ENCODE results near the gene FAT1.

FAT1 gene

DNA sequence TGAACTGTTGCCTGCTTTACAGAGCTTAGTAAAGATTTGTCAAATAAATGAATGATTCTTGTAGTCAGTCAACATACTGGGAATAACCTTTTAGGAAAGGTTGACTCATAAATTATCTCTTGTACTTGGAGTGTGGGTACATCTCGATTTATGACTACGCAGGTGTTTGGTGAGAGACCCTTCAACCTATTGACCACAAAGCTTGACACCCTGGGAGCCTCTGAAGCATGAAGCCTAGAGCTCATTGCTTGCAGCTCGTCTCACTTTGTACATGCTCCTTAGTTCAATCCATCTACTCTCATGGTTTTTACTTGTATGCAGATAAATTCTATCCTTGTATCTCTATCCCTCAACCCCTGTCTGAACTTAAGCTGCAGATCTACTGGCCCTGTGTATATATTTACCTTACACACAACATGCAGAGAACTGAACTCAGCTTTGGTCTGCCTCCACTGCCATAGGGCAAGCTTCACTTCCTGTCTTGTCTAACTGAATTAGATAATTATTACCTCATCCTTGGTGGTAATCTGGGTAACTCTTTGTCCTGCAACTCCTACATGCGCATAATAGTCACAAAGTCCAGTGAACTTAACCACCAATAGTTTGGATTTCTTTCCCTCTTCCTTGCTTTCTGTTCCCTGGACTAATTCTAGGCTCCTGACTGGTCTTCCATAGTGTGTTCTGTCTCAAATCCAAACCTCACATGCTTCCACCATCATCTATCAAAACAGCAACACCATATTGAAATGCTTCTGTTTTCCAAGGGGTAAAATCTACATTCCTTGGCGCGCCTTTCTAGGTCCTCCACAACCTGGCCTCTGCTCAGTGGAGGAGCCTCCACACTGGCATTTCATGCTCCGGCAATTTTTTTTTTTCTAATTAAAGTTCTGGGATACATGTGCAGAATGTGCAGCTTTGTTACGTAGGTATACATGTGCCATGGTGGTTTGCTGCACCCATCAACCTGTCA is 32.2 kb upstream of the FAT1 start:
- Histone ChIP-seq H3K9me3 (replicated peaks in 1 of 11) (peaks cover 8 to 48% (median 38%) of the 10 kb centered on the region in 11 experiments), H3K36me3 (0 out of 22 replicates have a peak, but pooled peaks cover 0 to 4% (median 0%) of the 10 kb centered on the region in 11 experiments), H3K4me3 (peak overlapping the region in 8 of 10 experiments; percentile 41 to 58 (median 52); a peak in 12 of 20 replicates), H3K27ac (peak overlapping the region in 10 of 11 experiments; percentile 42 to 72 (median 56); a peak in 19 of 22 replicates), H3K4me2 (peak overlapping the region; percentile 44 to 89 (median 73)), H3K4me1 (peaks cover 22 to 75% (median 41%) of the 10 kb centered on the region in 10 experiments), H3K27me3 (no peaks in the 10 kb centered on the region), H4K20me1 (no peaks in the 10 kb centered on the region), H3K9ac (peak overlapping the region in 6 of 11 experiments; percentile 31 to 68 (median 64); a peak in 11 of 22 replicates)
- TF ChIP-seq Cebpa-rat (IDR thresholded peaks at IDR 0.05) = no peak

DNA sequence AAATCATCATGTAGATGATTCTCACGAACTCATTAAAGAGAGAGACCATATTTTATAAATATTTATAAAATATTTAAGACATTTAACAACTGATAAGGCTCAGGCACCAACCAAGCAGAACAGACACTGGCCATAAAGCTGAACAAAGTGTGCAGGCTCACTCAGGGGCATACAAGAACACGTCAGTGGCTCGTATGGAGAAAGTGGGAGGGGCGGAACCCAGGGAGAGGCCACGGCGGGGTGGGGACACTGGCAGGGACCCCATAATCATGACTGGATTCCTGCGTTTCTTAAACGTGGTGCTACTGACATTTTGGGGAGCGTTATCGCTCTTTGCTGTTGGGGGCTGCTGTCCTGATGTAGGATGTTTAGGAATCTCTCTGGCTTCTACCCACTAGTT is 31.3 kb upstream of the FAT1 start:
- Histone ChIP-seq H3K9ac (peak overlapping the region; percentile 31 to 68 (median 61); a peak in 20 of 22 replicates), H3K36me3 (0 out of 22 replicates have a peak, but pooled peaks cover 0 to 4% (median 0%) of the 10 kb centered on the region in 11 experiments), H3K4me1 (peaks cover 22 to 68% (median 41%) of the 10 kb centered on the region in 10 experiments), H4K20me1 (no peaks in the 10 kb centered on the region), H3K27ac (peak overlapping the region in 10 of 11 experiments; percentile 42 to 72 (median 56); a peak in 19 of 22 replicates), H3K4me3 (peak overlapping the region; percentile 41 to 64 (median 54); a peak in 19 of 20 replicates), H3K9me3 (replicated peaks in 1 of 11) (peaks cover 15 to 48% (median 40%) of the 10 kb centered on the region in 11 experiments; a peak in 21 of 22 replicates), H3K27me3 (no peaks in the 10 kb centered on the region), H3K4me2 (peak overlapping the region; percentile 44 to 89 (median 73))
- TF ChIP-seq Cebpa-rat (IDR thresholded peaks at IDR 0.05) = no peak

DNA sequence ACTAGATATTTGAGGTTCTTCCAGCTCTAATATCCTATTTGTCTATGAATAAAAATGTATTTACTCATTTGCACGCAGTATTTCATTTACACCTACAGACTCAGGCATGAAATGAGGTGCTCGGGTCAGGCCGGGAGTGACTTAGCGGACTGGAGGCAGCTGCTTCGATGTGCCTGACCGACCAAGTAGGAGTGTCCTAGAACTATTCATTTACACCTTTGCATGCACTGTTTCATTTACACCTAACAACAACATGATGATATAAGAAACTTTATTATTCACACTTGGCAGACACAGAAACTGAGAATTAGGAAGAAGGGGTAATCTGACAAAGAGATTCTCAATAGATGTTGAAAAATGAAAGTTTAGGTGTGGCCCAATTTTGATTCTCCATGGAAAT is 28.7 kb upstream of the FAT1 start:
- Histone ChIP-seq H3K27me3 (no peaks in the 10 kb centered on the region), H3K4me3 (no peak overlapping the region), H3K36me3 (0 out of 22 replicates have a peak, but pooled peaks cover 0 to 4% (median 0%) of the 10 kb centered on the region in 11 experiments), H4K20me1 (no peaks in the 10 kb centered on the region), H3K9ac (no peak overlapping the region), H3K4me1 (peaks cover 14 to 56% (median 29%) of the 10 kb centered on the region in 10 experiments), H3K4me2 (no peak overlapping the region), H3K27ac (no peak overlapping the region), H3K9me3 (replicated peaks in 1 of 11) (peaks cover 21 to 60% (median 52%) of the 10 kb centered on the region in 11 experiments; a peak in 21 of 22 replicates)
- TF ChIP-seq Cebpa-rat (IDR thresholded peaks at IDR 0.05) = no peak

DNA sequence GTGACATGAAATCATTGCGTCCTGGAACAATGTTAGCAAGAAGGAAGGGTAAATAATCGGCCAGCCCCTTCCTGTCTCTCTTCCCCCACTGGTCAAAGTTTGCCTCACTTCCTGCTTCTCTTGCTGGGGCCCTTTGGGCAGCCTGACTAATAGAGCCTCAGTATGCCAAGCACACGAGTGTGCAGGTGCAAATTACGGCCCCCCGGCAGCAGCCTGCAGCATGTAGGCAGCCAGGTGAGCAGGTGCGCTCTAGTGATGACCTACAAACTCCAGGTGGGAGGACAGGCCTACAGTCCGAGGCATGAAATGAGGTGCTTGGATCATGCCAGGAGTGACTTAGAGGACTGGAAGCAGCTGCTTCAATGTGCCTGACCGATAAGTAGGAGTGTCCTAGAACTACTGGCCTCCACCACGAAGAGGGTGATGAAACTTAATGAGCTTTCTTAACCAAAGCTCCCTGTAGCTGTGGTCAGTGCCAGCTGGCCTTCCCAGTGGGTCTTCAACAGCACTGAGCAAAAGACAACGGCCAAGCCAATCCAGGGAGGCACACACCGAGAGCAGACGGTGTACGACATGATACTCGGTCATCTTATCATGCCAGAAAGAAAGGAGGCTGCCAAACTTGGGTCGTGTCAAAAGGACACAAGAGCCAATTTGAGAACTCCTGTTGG is 26.1 kb upstream of the FAT1 start:
- no peak overlapping the region for H3K4me3 ChIP-seq
- H3K9me3 ChIP-seq (replicated peaks in 1 of 11) = peaks cover 21 to 62% (median 45%) of the 10 kb centered on the region in 11 experiments; a peak in 21 of 22 replicates
- 0 out of 22 replicates have a peak, but pooled peaks cover 0 to 4% (median 0%) of the 10 kb centered on the region in 11 experiments for H3K36me3 ChIP-seq
- peaks cover 0 to 30% (median 10%) of the 10 kb centered on the region in 10 experiments; a peak in 13 of 20 replicates for H3K4me1 ChIP-seq
- TF ChIP-seq Cebpa-rat (IDR thresholded peaks at IDR 0.05) = 0 out of 22 replicates have a peak, but pooled peaks of 1 of the 11 experiments have one; percentile 27
- H4K20me1 ChIP-seq = no peaks in the 10 kb centered on the region
- H3K4me2 ChIP-seq = 0 out of 22 replicates have a peak overlapping the region, but pooled peaks of 1 of the 11 experiments have one; percentile 9
- no peaks in the 10 kb centered on the region for H3K27me3 ChIP-seq
- H3K9ac ChIP-seq = no peak overlapping the region
- no peak overlapping the region for H3K27ac ChIP-seq

DNA sequence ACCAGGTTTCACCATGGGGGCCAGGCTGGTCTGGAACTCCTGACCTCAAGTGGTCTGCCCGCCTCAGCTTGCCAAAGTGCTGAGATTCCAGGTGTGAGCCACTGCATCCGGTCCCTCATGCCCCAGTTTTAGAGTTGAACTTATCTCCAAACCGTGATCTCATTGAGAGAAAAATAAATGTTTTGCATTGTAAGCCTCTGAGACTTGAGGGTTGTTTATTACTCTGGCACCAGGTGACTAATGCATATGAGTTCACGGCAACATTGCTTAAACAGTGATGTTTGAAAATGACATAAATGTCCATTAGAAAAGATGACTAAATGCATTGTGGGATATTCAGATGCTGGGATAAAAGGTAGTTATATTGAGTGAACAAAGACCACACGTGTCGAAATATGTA is 22.9 kb upstream of the FAT1 start:
- H3K27ac ChIP-seq = no peak overlapping the region
- H3K9ac ChIP-seq = no peak overlapping the region
- no peak overlapping the region for H3K4me3 ChIP-seq
- H3K4me1 ChIP-seq = peaks cover 0 to 16% (median 9%) of the 10 kb centered on the region in 10 experiments; a peak in 11 of 20 replicates
- no peak overlapping the region for H3K4me2 ChIP-seq
- H3K36me3 ChIP-seq = 0 out of 22 replicates have a peak, but pooled peaks cover 0 to 3% (median 0%) of the 10 kb centered on the region in 11 experiments
- no peak for TF ChIP-seq Cebpa-rat (IDR thresholded peaks at IDR 0.05)
- H4K20me1 ChIP-seq = no peaks in the 10 kb centered on the region
- H3K9me3 ChIP-seq (replicated peaks in 1 of 11) = peaks cover 21 to 52% (median 41%) of the 10 kb centered on the region in 11 experiments; a peak in 21 of 22 replicates
- H3K27me3 ChIP-seq = no peaks in the 10 kb centered on the region

DNA sequence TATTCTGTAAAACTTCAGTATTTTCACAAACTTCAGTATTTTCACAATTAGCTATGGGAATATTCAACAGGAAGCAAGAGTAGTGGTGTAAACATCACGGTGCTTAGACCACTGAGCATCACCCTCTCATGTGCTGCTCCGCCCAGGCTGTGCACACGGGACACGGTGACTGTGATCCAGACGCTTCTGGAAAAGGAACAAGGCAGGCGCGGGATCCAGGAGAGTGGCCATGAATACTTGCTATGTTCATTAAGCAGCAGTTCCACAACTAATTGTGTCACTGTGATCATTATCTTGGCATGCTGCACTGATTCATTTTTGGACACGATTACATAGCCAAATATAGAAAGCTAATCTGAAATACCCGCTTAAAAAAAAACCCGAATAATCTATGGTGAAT is 19.6 kb upstream of the FAT1 start:
- H3K4me2 ChIP-seq = peak overlapping the region in 7 of 11 experiments; percentile 2 to 58 (median 33); a peak in 10 of 22 replicates

DNA sequence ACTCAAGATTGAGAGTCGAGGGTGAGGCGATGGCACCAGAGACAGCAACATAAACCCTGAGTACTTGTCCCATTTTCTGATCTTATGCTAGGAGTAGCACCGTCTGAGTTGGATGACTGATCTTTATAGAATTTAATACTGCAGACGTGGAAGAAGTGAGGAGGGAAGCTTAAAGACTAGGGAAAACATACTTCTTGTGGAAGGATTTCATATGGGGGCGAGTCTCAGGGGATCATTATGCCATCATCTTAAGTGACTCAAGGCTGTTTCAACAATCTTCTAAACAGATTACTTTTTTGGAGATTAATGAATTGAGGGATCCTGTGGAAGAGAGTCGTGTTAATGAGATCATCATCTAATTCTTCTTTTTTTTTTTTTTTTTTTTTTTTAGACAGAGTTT is 17.2 kb upstream of the FAT1 start:
- Histone ChIP-seq H4K20me1 (no peaks in the 10 kb centered on the region), H3K4me3 (no peak overlapping the region), H3K4me1 (peaks cover 0 to 14% (median 9%) of the 10 kb centered on the region in 10 experiments; a peak in 11 of 20 replicates), H3K9me3 (replicated peaks in 1 of 11) (peaks cover 0 to 14% (median 4%) of the 10 kb centered on the region in 11 experiments; a peak in 4 of 22 replicates), H3K9ac (no peak overlapping the region), H3K36me3 (no peaks in the 10 kb centered on the region), H3K4me2 (no peak overlapping the region), H3K27ac (no peak overlapping the region), H3K27me3 (no peaks in the 10 kb centered on the region)
- TF ChIP-seq Cebpa-rat (IDR thresholded peaks at IDR 0.05) = no peak

More for the DNA sequence above, 19.6 kb upstream of the FAT1 start:
- Histone ChIP-seq H4K20me1 (no peaks in the 10 kb centered on the region), H3K9me3 (replicated peaks in 1 of 11) (peaks cover 0 to 19% (median 9%) of the 10 kb centered on the region in 11 experiments; a peak in 14 of 22 replicates), H3K36me3 (no peaks in the 10 kb centered on the region), H3K9ac (no peak overlapping the region), H3K4me3 (no peak overlapping the region), H3K4me1 (peaks cover 0 to 14% (median 9%) of the 10 kb centered on the region in 10 experiments; a peak in 11 of 20 replicates), H3K27ac (no peak overlapping the region), H3K27me3 (no peaks in the 10 kb centered on the region)
- no peak for TF ChIP-seq Cebpa-rat (IDR thresholded peaks at IDR 0.05)

DNA sequence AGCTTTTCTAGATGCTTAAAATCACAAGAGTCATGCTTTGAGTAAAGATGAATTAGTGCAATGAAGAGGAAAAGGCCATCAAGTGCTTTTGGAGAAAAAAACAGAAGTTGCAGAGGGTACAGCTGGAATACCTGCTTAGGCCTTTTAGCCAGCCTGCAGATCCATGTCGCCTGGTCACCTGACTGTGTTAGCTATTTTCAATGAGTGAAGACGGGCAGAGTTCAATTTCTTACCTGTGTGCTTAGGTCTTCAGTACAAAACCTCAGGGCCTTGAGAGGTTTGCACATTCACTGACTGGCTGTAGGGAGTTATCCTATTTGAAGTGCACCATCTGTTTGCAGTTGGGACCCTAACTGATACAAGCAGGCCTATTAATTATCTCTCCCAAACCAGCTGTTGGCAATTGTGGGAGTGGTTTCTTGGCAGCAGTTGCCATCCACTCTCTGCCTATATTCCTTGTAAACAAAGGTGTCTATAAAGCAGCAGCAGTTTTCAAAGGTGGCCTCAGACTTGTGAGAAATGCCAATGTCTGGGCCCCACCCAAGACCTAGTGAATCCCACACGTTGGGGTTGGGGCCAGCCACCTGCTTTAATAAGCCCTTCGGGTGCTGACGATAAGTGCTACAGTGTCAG is 16.3 kb upstream of the FAT1 start:
- no peaks in the 10 kb centered on the region for H3K36me3 ChIP-seq
- no peaks in the 10 kb centered on the region for H4K20me1 ChIP-seq
- H3K27me3 ChIP-seq = no peaks in the 10 kb centered on the region
- no peak overlapping the region for H3K9ac ChIP-seq
- H3K27ac ChIP-seq = no peak overlapping the region
- peaks cover 0 to 14% (median 9%) of the 10 kb centered on the region in 10 experiments; a peak in 11 of 20 replicates for H3K4me1 ChIP-seq
- peaks cover 0 to 8% (median 0%) of the 10 kb centered on the region in 11 experiments; a peak in 3 of 22 replicates for H3K9me3 ChIP-seq (replicated peaks in 1 of 11)
- no peak for TF ChIP-seq Cebpa-rat (IDR thresholded peaks at IDR 0.05)
- H3K4me2 ChIP-seq = no peak overlapping the region
- no peak overlapping the region for H3K4me3 ChIP-seq

All from BLaER1 treated with 17β-estradiol and CSF1 and Interleukin-3, amounts not matched to agents 10 nM and 100 nM (cell line).